Measurements from ENCODE around the gene MEF2C. TPM values are rescaled to one million over a fixed set of nuclear protein-coding genes. Genes with fewer than 3 reads are reported as not detected.
"Not testable (repeated sequence)": the region's sequence is repeated elsewhere in the genome, so short reads cannot be mapped to it uniquely, and the experiment has no call there.

Gene MEF2C
- total RNA-seq, 1 experiment from 2014 or later, result 13.0 TPM

DNA sequence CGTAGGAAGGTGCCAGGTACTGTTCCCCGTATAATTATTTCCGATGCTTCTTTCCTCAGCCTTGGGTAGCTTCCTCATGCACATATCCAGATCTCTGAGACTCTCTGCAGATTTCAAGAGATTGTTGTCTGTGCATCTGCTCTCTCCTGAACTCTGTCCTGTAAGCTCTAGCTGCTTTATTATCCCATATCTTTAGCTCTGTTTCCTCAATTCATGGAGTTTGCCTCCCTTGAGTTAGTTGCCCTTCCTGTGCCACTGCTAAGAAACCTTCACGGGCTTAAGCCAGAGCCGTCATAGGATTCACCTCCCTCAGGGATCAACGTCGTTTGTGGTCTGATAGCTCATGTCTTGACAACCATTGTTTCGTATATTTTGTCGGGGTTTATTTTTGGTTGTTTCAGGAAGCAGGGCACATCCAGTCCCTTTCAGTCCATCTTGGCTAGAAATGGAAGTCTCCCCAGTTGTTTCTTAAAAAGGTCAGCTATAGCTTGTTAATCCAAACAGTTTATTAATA lies 28.1 kb upstream of the MEF2C start:
- DNase-seq (ENCODE audit: low read depth, low spot score); H3K4me3 ChIP-seq (replicated peaks in 1 of 2; ENCODE audit: low read depth in 1 of 2, low read length in 2 of 2); H2AFZ ChIP-seq (ENCODE audit: low read depth, low read length, poor library complexity, severe bottlenecking); H3K9me3 ChIP-seq (ENCODE audit: control insufficient read depth in 1 of 2, insufficient read depth in 1 of 2, low read depth in 1 of 2, low read length in 2 of 2); ATAC-seq; H3K79me2 ChIP-seq (ENCODE audit: insufficient read depth, low read length); CTCF ChIA-PET; BruUV-seq (replicated peaks); H3K9ac ChIP-seq (ENCODE audit: low read length); H3K4me1 ChIP-seq (ENCODE audit: control insufficient read depth in 1 of 2, insufficient read depth in 2 of 2, low read length in 2 of 2); H3K27ac ChIP-seq (ENCODE audit: low read depth, low read length); H3K36me3 ChIP-seq (ENCODE audit: control insufficient read depth in 1 of 2, insufficient read depth in 2 of 2, low read length in 2 of 2); intact Hi-C loops (cut with micrococcal nuclease); RAD21 ChIA-PET (ENCODE audit: low non-redundant PET in 1 of 2, low total read pairs in 2 of 2, uncharacterized antibody in 2 of 2, unreplicated experiment in 2 of 2); H3K27me3 ChIP-seq (ENCODE audit: insufficient read depth, low read length); H4K20me1 ChIP-seq (ENCODE audit: insufficient read depth); H3K9me2 ChIP-seq (ENCODE audit: insufficient read depth); POLR2A ChIA-PET; H3K4me2 ChIP-seq (ENCODE audit: low read length): not testable (repeated sequence)

DNA sequence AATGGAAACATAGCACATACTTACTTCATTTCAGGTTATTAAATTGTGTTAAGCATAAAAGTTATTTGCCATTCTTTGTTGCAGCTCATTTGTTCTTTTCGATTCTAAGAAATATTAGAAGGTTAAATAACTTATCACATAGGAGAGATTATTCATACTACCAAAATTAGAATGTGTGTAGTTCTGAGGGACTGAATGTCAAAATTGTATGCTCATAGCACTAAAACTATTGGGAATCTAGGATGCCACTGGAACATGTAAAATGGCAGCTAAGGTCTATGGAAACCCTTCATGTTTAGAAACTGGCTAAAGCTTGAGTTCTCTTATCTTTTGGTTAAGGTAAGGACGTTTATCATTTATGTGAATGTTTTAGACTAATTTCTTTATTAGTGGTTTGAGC lies 21.5 kb upstream of the MEF2C start:
- POLR2A ChIA-PET; intact Hi-C loops (cut with micrococcal nuclease); RAD21 ChIA-PET (ENCODE audit: low non-redundant PET in 1 of 2, low total read pairs in 2 of 2, uncharacterized antibody in 2 of 2, unreplicated experiment in 2 of 2): not testable (repeated sequence)

DNA sequence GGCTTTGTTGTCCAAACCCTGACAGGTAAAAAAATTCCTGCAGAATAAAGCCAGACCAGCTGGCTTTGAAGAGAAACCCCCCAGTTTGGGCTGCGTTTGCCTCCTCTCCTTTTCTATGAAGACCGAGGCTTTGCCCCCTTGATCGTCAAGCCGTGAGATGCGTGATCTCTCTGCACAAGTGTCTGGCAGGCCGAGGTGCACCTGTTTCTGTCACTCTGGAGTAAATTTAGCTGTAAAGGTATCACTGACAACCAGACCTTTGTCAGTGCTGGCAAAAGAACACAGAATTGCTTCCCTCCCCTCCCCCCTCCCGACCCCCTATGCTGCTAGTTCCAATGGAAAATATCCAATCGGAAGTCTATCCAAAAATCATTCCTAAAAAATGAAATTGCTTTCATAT lies 21.0 kb upstream of the MEF2C start:
- H4K20me1 ChIP-seq (ENCODE audit: insufficient read depth); H3K36me3 ChIP-seq (ENCODE audit: control insufficient read depth in 1 of 2, insufficient read depth in 2 of 2, low read length in 2 of 2); H3K4me1 ChIP-seq (ENCODE audit: control insufficient read depth in 1 of 2, insufficient read depth in 2 of 2, low read length in 2 of 2); DNase-seq (ENCODE audit: low read depth, low spot score); H3K9ac ChIP-seq (ENCODE audit: low read length); BruUV-seq (replicated peaks); H3K9me3 ChIP-seq (ENCODE audit: control insufficient read depth in 1 of 2, insufficient read depth in 1 of 2, low read depth in 1 of 2, low read length in 2 of 2); H3K27me3 ChIP-seq (ENCODE audit: insufficient read depth, low read length); H3K27ac ChIP-seq (ENCODE audit: low read depth, low read length); H2AFZ ChIP-seq (ENCODE audit: low read depth, low read length, poor library complexity, severe bottlenecking); H3K79me2 ChIP-seq (ENCODE audit: insufficient read depth, low read length); CTCF ChIA-PET; POLR2A ChIA-PET; intact Hi-C loops (cut with micrococcal nuclease); H3K4me3 ChIP-seq (replicated peaks in 1 of 2; ENCODE audit: low read depth in 1 of 2, low read length in 2 of 2); ATAC-seq; H3K4me2 ChIP-seq (ENCODE audit: low read length); RAD21 ChIA-PET (ENCODE audit: low non-redundant PET in 1 of 2, low total read pairs in 2 of 2, uncharacterized antibody in 2 of 2, unreplicated experiment in 2 of 2); H3K9me2 ChIP-seq (ENCODE audit: insufficient read depth): not testable (repeated sequence)

More for the DNA sequence above, 21.5 kb upstream of the MEF2C start:
- BruUV-seq (replicated peaks); H3K4me3 ChIP-seq (replicated peaks in 1 of 2; ENCODE audit: low read depth in 1 of 2, low read length in 2 of 2); ATAC-seq; H4K20me1 ChIP-seq (ENCODE audit: insufficient read depth); H2AFZ ChIP-seq (ENCODE audit: low read depth, low read length, poor library complexity, severe bottlenecking); H3K4me2 ChIP-seq (ENCODE audit: low read length); H3K79me2 ChIP-seq (ENCODE audit: insufficient read depth, low read length); H3K9me3 ChIP-seq (ENCODE audit: control insufficient read depth in 1 of 2, insufficient read depth in 1 of 2, low read depth in 1 of 2, low read length in 2 of 2); H3K4me1 ChIP-seq (ENCODE audit: control insufficient read depth in 1 of 2, insufficient read depth in 2 of 2, low read length in 2 of 2); CTCF ChIA-PET; DNase-seq (ENCODE audit: low read depth, low spot score); H3K27ac ChIP-seq (ENCODE audit: low read depth, low read length); H3K36me3 ChIP-seq (ENCODE audit: control insufficient read depth in 1 of 2, insufficient read depth in 2 of 2, low read length in 2 of 2); H3K27me3 ChIP-seq (ENCODE audit: insufficient read depth, low read length); H3K9me2 ChIP-seq (ENCODE audit: insufficient read depth); H3K9ac ChIP-seq (ENCODE audit: low read length): not testable (repeated sequence)

DNA sequence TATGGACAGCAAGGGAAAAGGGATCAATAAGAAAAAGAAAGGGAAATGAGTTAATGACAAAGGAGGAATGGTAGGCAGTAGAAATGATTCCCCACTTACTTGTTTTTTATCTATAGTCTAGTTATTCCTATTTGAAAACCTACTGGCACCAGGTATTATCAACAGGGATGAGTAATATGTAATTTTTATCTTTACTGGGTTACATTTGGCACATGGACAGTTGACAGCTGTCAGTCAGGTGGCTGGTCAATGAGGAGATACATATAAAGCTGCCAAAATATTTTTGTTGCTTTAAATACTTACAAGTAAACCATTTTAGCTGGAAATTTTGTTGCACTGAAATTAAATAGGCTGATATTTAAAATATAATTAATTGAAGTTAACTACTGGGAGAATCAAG lies 18.1 kb upstream of the MEF2C start:
- H3K9me3 ChIP-seq (ENCODE audit: control insufficient read depth in 1 of 2, insufficient read depth in 1 of 2, low read depth in 1 of 2, low read length in 2 of 2); DNase-seq (ENCODE audit: low read depth, low spot score); H3K4me1 ChIP-seq (ENCODE audit: control insufficient read depth in 1 of 2, insufficient read depth in 2 of 2, low read length in 2 of 2); H3K4me2 ChIP-seq (ENCODE audit: low read length); H3K36me3 ChIP-seq (ENCODE audit: control insufficient read depth in 1 of 2, insufficient read depth in 2 of 2, low read length in 2 of 2); RAD21 ChIA-PET (ENCODE audit: low non-redundant PET in 1 of 2, low total read pairs in 2 of 2, uncharacterized antibody in 2 of 2, unreplicated experiment in 2 of 2); H4K20me1 ChIP-seq (ENCODE audit: insufficient read depth); H3K9ac ChIP-seq (ENCODE audit: low read length); H3K4me3 ChIP-seq (replicated peaks in 1 of 2; ENCODE audit: low read depth in 1 of 2, low read length in 2 of 2); H3K27me3 ChIP-seq (ENCODE audit: insufficient read depth, low read length); intact Hi-C loops (cut with micrococcal nuclease); H3K9me2 ChIP-seq (ENCODE audit: insufficient read depth); H3K27ac ChIP-seq (ENCODE audit: low read depth, low read length); ATAC-seq; H3K79me2 ChIP-seq (ENCODE audit: insufficient read depth, low read length); POLR2A ChIA-PET; CTCF ChIA-PET; BruUV-seq (replicated peaks); H2AFZ ChIP-seq (ENCODE audit: low read depth, low read length, poor library complexity, severe bottlenecking): not testable (repeated sequence)
